Gastroesophageal sphincter (tissue), 3 donors: ENCODE measurements around the gene MARVELD3.

Experiments used
- CTCF ChIP-seq, 4 experiments: fragments of 200-600 bp in 2 of 4; fragments of 450-650 bp in 2 of 4; sonication (generic) in 1 of 4; IDR thresholded peaks; one replicate each; pipeline ENCODE4 v1.5.1; 2017 to 2019; ENCODE audit warnings: antibody characterized with exemption in 4 of 4, mild to moderate bottlenecking in 2 of 4, moderate library complexity in 2 of 4
- POLR2A ChIP-seq, 2 donors: fragments of 450-650 bp; IDR thresholded peaks; one replicate each; pipeline ENCODE4 v1.6.1; 2017; ENCODE audit warnings: antibody characterized with exemption in 2 of 2, mild to moderate bottlenecking in 2 of 2, moderate library complexity in 1 of 2
- POLR2AphosphoS5 ChIP-seq: sonication (generic); formaldehyde crosslinking; IDR thresholded peaks from one replicate; pipeline ENCODE4 v1.6.1; 2017; ENCODE audit warnings: antibody characterized with exemption

DNA sequence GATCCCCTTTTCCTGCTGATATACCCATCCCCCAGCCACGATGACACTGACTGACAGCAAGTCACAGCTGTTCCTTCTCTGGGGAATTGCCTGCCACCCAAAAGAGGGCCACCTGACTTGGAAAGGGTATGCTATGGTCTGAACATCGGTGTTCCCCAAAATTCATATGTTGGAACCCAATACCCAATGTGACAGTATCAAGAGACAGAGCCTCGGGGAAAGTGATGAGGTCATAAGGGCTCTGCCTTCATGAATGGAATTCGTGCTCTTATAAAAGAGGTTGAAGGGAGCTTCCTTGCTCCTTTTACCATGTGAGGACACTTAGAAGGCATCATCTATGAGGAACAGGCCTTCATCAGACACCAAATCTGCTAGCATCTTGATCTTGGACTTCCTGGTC lies 7.6 kb upstream of the MARVELD3 start:
- TF ChIP-seq POLR2A (IDR thresholded peaks at IDR 0.05) (no peak), POLR2AphosphoS5 (no peak), CTCF (IDR thresholded peaks at IDR 0.05) (no peak)
